ENCODE measurements around the gene LAMA2.

The LAMA2 gene

DNA sequence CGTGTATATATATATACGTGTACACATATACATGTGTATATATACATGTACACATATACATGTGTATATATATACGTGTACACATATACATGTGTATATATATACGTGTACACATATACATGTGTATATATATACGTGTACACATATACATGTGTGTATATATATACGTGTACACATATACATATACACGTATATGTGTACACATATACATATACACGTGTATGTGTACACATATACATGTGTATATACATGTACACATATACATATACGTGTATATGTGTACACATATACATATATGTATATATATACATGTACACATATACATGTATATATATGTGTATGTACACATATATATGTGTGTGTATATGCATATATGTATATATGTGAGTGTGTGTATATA is 317.2 kb downstream of the LAMA2 start:
- TF ChIP-seq EZH2phosphoT487 (IDR thresholded peaks at IDR 0.05; ENCODE audit: borderline replicate concordance), result no peak
- no peaks in the 10 kb centered on the region for H3F3A ChIP-seq (ENCODE audit: low read depth)
- no peaks in the 10 kb centered on the region for H3K4me1 ChIP-seq (ENCODE audit: insufficient read depth, low read length, poor library complexity, severe bottlenecking)
- no peaks in the 10 kb centered on the region for H3K79me2 ChIP-seq (ENCODE audit: insufficient read depth, low read length)
- no peaks in the 10 kb centered on the region for H3K9me2 ChIP-seq (replicated peaks; ENCODE audit: low read depth, low read length)
- no peaks in the 10 kb centered on the region for H4K20me1 ChIP-seq (ENCODE audit: insufficient read depth, low read length, poor library complexity, severe bottlenecking)
- H3K4me3 ChIP-seq (ENCODE audit: low read length, poor library complexity, severe bottlenecking), result no peak overlapping the region
- H3K9ac ChIP-seq (ENCODE audit: low read depth, low read length, poor library complexity, severe bottlenecking), result no peak overlapping the region
- H3K27me3 ChIP-seq (ENCODE audit: insufficient read depth, low read length, poor library complexity, severe bottlenecking), result no peaks in the 10 kb centered on the region
- H3K9me3 ChIP-seq (ENCODE audit: insufficient read depth, low read depth, low read length), result no peaks in the 10 kb centered on the region
- no peak overlapping the region for H2AFZ ChIP-seq (ENCODE audit: low read length)
- H3K36me3 ChIP-seq (ENCODE audit: insufficient read depth, low read length), result no peaks in the 10 kb centered on the region
- no peak overlapping the region for H3K4me2 ChIP-seq (ENCODE audit: low read depth, low read length, poor library complexity, severe bottlenecking)

DNA sequence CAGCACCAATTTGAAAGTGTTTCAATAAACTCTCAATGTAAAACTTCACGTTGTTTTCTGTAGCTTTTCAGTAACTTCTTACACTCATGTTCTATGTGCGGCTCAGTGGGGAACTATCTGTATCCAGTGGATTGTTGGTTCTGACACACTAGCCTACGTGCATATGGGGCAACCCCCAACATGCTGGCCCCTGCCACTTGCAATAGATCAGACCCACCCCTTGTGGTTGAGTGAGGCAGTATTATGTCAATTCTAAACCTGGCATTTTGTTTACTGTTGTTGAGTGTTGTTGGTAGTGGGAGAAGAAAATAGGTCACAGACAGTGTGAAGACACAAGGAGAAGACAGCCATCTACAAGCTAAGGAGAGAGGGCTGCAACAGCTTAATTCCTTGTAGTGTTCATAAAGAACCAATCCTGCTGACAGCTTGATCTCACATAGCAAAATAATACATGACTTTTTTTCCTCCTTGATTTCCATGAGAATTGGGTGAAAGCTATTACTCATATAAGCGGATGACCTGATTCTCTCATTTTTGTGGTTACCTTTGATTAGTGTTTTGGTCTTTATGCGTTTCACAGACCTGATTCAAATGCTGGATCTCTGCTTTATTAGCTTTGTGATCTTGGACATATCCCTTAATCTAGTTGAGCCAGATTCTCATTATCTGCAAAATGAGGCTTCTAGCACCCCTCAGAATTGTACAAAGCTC is 320.4 kb downstream of the LAMA2 start:
- Histone ChIP-seq H3K27me3 (ENCODE audit: insufficient read depth, low read length, poor library complexity, severe bottlenecking) (no peaks in the 10 kb centered on the region), H3K4me2 (ENCODE audit: low read depth, low read length, poor library complexity, severe bottlenecking) (no peak overlapping the region), H3F3A (ENCODE audit: low read depth) (no peaks in the 10 kb centered on the region), H3K9ac (ENCODE audit: low read depth, low read length, poor library complexity, severe bottlenecking) (no peak overlapping the region), H3K9me2 (replicated peaks; ENCODE audit: low read depth, low read length) (no peaks in the 10 kb centered on the region), H3K9me3 (ENCODE audit: insufficient read depth, low read depth, low read length) (no peaks in the 10 kb centered on the region), H3K4me3 (ENCODE audit: low read length, poor library complexity, severe bottlenecking) (no peak overlapping the region), H3K36me3 (ENCODE audit: insufficient read depth, low read length) (no peaks in the 10 kb centered on the region), H3K79me2 (ENCODE audit: insufficient read depth, low read length) (no peaks in the 10 kb centered on the region), H4K20me1 (ENCODE audit: insufficient read depth, low read length, poor library complexity, severe bottlenecking) (no peaks in the 10 kb centered on the region), H3K4me1 (ENCODE audit: insufficient read depth, low read length, poor library complexity, severe bottlenecking) (no peaks in the 10 kb centered on the region), H2AFZ (ENCODE audit: low read length) (peak overlapping the region; percentile 55; the same call in 1 of the 2 replicates)
- TF ChIP-seq, protein P1, sequence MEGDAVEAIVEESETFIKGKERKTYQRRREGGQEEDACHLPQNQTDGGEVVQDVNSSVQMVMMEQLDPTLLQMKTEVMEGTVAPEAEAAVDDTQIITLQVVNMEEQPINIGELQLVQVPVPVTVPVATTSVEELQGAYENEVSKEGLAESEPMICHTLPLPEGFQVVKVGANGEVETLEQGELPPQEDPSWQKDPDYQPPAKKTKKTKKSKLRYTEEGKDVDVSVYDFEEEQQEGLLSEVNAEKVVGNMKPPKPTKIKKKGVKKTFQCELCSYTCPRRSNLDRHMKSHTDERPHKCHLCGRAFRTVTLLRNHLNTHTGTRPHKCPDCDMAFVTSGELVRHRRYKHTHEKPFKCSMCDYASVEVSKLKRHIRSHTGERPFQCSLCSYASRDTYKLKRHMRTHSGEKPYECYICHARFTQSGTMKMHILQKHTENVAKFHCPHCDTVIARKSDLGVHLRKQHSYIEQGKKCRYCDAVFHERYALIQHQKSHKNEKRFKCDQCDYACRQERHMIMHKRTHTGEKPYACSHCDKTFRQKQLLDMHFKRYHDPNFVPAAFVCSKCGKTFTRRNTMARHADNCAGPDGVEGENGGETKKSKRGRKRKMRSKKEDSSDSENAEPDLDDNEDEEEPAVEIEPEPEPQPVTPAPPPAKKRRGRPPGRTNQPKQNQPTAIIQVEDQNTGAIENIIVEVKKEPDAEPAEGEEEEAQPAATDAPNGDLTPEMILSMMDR (conservative IDR thresholded peaks at IDR 0.05; ENCODE audit: low read length), result no peak
- no peak for TF ChIP-seq EZH2phosphoT487 (IDR thresholded peaks at IDR 0.05; ENCODE audit: borderline replicate concordance)

DNA sequence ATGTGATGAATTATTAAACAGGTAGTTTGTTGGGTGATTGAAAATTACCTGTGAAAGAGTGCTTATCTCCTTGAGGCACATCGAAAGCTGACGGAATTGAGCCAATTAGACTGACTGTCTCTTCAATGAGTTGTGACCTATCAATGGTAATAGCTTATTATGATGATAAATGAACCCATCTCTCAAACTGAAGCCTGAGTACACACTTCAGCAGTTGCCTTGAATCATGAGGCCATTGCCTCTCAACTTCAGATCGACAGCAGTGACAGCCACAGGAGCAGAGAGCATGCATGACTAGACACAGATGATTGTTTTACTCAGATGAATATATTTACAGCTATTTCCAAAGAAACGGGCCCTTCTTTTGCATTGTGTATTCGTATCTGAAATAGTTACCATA is 323.9 kb downstream of the LAMA2 start:
- Histone ChIP-seq H3K9me2 (replicated peaks; ENCODE audit: low read depth, low read length) (no peaks in the 10 kb centered on the region), H3K9me3 (ENCODE audit: insufficient read depth, low read depth, low read length) (no peaks in the 10 kb centered on the region), H2AFZ (ENCODE audit: low read length) (no peak overlapping the region), H3K4me2 (ENCODE audit: low read depth, low read length, poor library complexity, severe bottlenecking) (no peak overlapping the region), H3F3A (ENCODE audit: low read depth) (no peaks in the 10 kb centered on the region), H3K79me2 (ENCODE audit: insufficient read depth, low read length) (no peaks in the 10 kb centered on the region), H4K20me1 (ENCODE audit: insufficient read depth, low read length, poor library complexity, severe bottlenecking) (no peaks in the 10 kb centered on the region), H3K9ac (ENCODE audit: low read depth, low read length, poor library complexity, severe bottlenecking) (no peak overlapping the region), H3K27me3 (ENCODE audit: insufficient read depth, low read length, poor library complexity, severe bottlenecking) (no peaks in the 10 kb centered on the region), H3K4me3 (ENCODE audit: low read length, poor library complexity, severe bottlenecking) (no peak overlapping the region), H3K4me1 (ENCODE audit: insufficient read depth, low read length, poor library complexity, severe bottlenecking) (no peaks in the 10 kb centered on the region), H3K36me3 (ENCODE audit: insufficient read depth, low read length) (no peaks in the 10 kb centered on the region)
- TF ChIP-seq, protein P1 (conservative IDR thresholded peaks at IDR 0.05; ENCODE audit: low read length), result no peak
- no peak for TF ChIP-seq EZH2phosphoT487 (IDR thresholded peaks at IDR 0.05; ENCODE audit: borderline replicate concordance)

DNA sequence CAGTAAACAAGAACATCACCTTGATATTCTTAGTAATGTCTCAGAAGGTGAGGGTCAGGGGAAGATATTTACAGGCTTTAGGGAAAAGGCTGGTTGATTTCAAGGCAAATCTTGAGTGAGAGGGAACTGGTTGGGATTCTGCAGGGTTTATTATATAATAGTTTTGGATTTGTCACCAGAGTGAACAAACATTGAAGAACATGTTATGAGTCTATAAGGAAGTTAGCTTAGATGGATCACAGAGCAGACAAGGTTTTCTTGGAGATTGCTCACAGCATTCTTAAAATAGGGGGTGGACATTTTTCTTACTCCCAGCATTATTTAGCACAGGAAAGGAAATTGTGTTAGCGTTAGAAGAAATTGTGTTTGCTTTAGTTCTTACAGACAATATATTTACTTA is 324.9 kb downstream of the LAMA2 start:
- H3K27me3 ChIP-seq (ENCODE audit: insufficient read depth, low read length, poor library complexity, severe bottlenecking), result no peaks in the 10 kb centered on the region
- TF ChIP-seq, protein P1 (conservative IDR thresholded peaks at IDR 0.05; ENCODE audit: low read length), result no peak
- TF ChIP-seq EZH2phosphoT487 (IDR thresholded peaks at IDR 0.05; ENCODE audit: borderline replicate concordance), result no peak
- no peak overlapping the region for H2AFZ ChIP-seq (ENCODE audit: low read length)
- no peaks in the 10 kb centered on the region for H3K9me3 ChIP-seq (ENCODE audit: insufficient read depth, low read depth, low read length)
- H3K4me3 ChIP-seq (ENCODE audit: low read length, poor library complexity, severe bottlenecking), result no peak overlapping the region
- H3K36me3 ChIP-seq (ENCODE audit: insufficient read depth, low read length), result no peaks in the 10 kb centered on the region
- no peaks in the 10 kb centered on the region for H3K79me2 ChIP-seq (ENCODE audit: insufficient read depth, low read length)
- H3K4me2 ChIP-seq (ENCODE audit: low read depth, low read length, poor library complexity, severe bottlenecking), result no peak overlapping the region
- no peaks in the 10 kb centered on the region for H3K9me2 ChIP-seq (replicated peaks; ENCODE audit: low read depth, low read length)
- H3F3A ChIP-seq (ENCODE audit: low read depth), result no peaks in the 10 kb centered on the region
- no peaks in the 10 kb centered on the region for H4K20me1 ChIP-seq (ENCODE audit: insufficient read depth, low read length, poor library complexity, severe bottlenecking)
- H3K9ac ChIP-seq (ENCODE audit: low read depth, low read length, poor library complexity, severe bottlenecking), result no peak overlapping the region
- H3K4me1 ChIP-seq (ENCODE audit: insufficient read depth, low read length, poor library complexity, severe bottlenecking), result no peaks in the 10 kb centered on the region
